GM21447 (cell line): ENCODE results near the gene SP8.

Experiments used
- ATAC-seq: cut with Tn5 transposase; IDR thresholded peaks from one replicate; pipeline ENCODE4 v1.9.1; 2021; ENCODE audit not compliant: unreplicated experiment

Gene SP8

GRCh38 chr7:20776214-20776911 lies 10.3 kb downstream of the SP8 start:
- ATAC-seq, result no peak

GRCh38 chr7:20754001-20754400 lies 32.7 kb downstream of the SP8 start:
- ATAC-seq, result no peak

- ATAC-seq, result no peak
Measured at GRCh38 chr7:20749906-20750305, 36.8 kb downstream of the SP8 start.

GRCh38 chr7:20748853-20749252 lies 37.8 kb downstream of the SP8 start:
- ATAC-seq, result no peak

- no peak for ATAC-seq
Measured at GRCh38 chr7:20747001-20747400, 39.7 kb downstream of the SP8 start.

GRCh38 chr7:20745702-20746101 lies 41.0 kb downstream of the SP8 start:
- ATAC-seq, result no peak

- no peak for ATAC-seq
Measured at GRCh38 chr7:20744954-20745446, 41.7 kb downstream of the SP8 start.

GRCh38 chr7:20742913-20743312 lies 43.8 kb downstream of the SP8 start:
- ATAC-seq, result no peak

- peak; percentile 56 for ATAC-seq
Measured at GRCh38 chr7:20741801-20742200, 44.9 kb downstream of the SP8 start.

GRCh38 chr7:20738518-20739481 lies 47.9 kb downstream of the SP8 start:
- no peak for ATAC-seq

- no peak for ATAC-seq
Measured at GRCh38 chr7:20737840-20738448, 48.7 kb downstream of the SP8 start.

- ATAC-seq, result no peak
Measured at GRCh38 chr7:20735346-20736065, 51.2 kb downstream of the SP8 start.
